Loucy (cell line): ENCODE results near the gene CCDC57.

Experiments
- EZH2phosphoT487 ChIP-seq: fragments of 200-600 bp; IDR thresholded peaks from 2 replicates; pipeline ENCODE4 v1.6.1; 2018; ENCODE audit warnings: antibody characterized with exemption, mild to moderate bottlenecking, moderate library complexity, borderline replicate concordance
- TF ChIP-seq, protein P1 (sequence below): fragments of 200-600 bp; sonication (generic); conservative IDR thresholded peaks from 2 replicates; pipeline ENCODE4 v1.5.1; 2014; ENCODE audit warnings: mild to moderate bottlenecking, antibody characterized with exemption, low read length

DNA sequence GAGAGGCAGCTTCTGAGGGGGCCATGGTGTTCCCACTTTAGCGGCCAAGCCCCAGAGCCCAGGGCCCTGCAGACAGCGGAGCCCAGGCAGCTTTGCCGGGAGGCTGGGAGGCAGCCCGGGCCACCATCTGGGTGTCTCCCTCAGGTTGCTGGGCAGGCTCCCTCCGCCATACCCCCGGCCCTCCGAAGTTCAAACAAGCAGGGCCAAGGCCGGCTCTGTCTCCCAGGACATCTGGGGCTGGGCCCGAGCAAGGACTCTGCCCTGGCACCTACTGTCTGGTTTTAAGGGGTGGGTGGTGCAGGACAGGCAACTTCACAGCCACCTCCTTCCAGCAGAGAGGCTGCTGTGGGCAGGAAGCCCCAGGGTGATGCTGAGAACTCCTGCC, 149.7 kb downstream of the CCDC57 start:
- TF ChIP-seq, protein P1, sequence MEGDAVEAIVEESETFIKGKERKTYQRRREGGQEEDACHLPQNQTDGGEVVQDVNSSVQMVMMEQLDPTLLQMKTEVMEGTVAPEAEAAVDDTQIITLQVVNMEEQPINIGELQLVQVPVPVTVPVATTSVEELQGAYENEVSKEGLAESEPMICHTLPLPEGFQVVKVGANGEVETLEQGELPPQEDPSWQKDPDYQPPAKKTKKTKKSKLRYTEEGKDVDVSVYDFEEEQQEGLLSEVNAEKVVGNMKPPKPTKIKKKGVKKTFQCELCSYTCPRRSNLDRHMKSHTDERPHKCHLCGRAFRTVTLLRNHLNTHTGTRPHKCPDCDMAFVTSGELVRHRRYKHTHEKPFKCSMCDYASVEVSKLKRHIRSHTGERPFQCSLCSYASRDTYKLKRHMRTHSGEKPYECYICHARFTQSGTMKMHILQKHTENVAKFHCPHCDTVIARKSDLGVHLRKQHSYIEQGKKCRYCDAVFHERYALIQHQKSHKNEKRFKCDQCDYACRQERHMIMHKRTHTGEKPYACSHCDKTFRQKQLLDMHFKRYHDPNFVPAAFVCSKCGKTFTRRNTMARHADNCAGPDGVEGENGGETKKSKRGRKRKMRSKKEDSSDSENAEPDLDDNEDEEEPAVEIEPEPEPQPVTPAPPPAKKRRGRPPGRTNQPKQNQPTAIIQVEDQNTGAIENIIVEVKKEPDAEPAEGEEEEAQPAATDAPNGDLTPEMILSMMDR: no peak
- TF ChIP-seq EZH2phosphoT487: no peak
